Kidney (tissue), 14 donors: ENCODE results near the gene COPS6. TPM values are rescaled to one million over a fixed set of nuclear protein-coding genes. Genes with fewer than 3 reads are reported as not detected.

ENCODE experiments used
- DNase-seq, 5 donors: peaks; one replicate each; pipeline ENCODE4 v3.0.0-alpha.2; 2013 to 2020
- FAIRE-seq: peaks from 2 replicates; lab custom pipeline; 2012; peaks lifted over from hg19 to GRCh38; lab: Jason Lieb, UNC
- H3K27ac ChIP-seq, 2 donors: one replicate each; pipeline ENCODE4 v1.7.0; 2013; ENCODE audit warnings: low read depth in 2 of 2, low read length in 2 of 2, inconsistent platforms in 1 of 2
- H3K27me3 ChIP-seq: one replicate; pipeline ENCODE4 v1.7.1; 2013; ENCODE audit warnings: low read length, inconsistent platforms; ENCODE audit not compliant: control insufficient read depth, insufficient read depth
- H3K36me3 ChIP-seq, 3 donors: one replicate each; pipeline versions ENCODE4 v1.7.0 to v1.7.1; 2013; ENCODE audit warnings: low read length in 3 of 3, control low read depth in 1 of 3, inconsistent platforms in 1 of 3; ENCODE audit not compliant: insufficient read depth in 3 of 3, control insufficient read depth in 2 of 3
- H3K4me1 ChIP-seq, 3 donors: one replicate each; pipeline versions ENCODE4 v1.7.0 to v1.7.1; 2013; ENCODE audit warnings: low read length in 3 of 3, inconsistent platforms in 1 of 3, low read depth in 1 of 3; ENCODE audit not compliant: control insufficient read depth in 2 of 3, insufficient read depth in 2 of 3
- H3K4me3 ChIP-seq, 3 donors: one replicate each; pipeline versions ENCODE4 v1.7.0 to v1.8.1; 2013; ENCODE audit warnings: low read length in 3 of 3, control low read depth in 1 of 3, inconsistent platforms in 1 of 3
- H3K9ac ChIP-seq, 3 donors: one replicate each; pipeline versions ENCODE4 v1.7.0 to v1.7.1; 2013; ENCODE audit warnings: low read length in 3 of 3, control low read depth in 1 of 3, inconsistent platforms in 1 of 3
- H3K9me3 ChIP-seq, 3 donors: one replicate each; pipeline versions ENCODE4 v1.7.0 to v1.7.1; 2013; ENCODE audit warnings: low read length in 3 of 3, control low read depth in 1 of 3, inconsistent platforms in 1 of 3; ENCODE audit not compliant: control insufficient read depth in 2 of 3, insufficient read depth in 1 of 3
- intact Hi-C: fragments of 100-400 bp; cut with DNase I; formaldehyde crosslinking; loops from one replicate; pipeline ENCODE4 v1.11.1; 2022
- polyA plus RNA-seq: library from polyadenylated mRNA; stranded (reverse); fragments of 350-450 nt; fragmentation: Illumina TruSeq; extraction: RNeasy Lipid Tissue Mini Kit (QIAGEN cat#74804); gene quantifications from one replicate; pipeline ENCODE4 v1.2.3, GENCODE V29; 2014; ENCODE audit warnings: low read depth, low replicate concordance; ENCODE audit not compliant: insufficient read depth
- total RNA-seq: library from RNA; stranded (reverse); fragmentation: NEBNext Ultra II Directional; extraction: Animal tissue kit (Norgen Biotek cat#: 25700); gene quantifications from one replicate; pipeline ENCODE4 v1.2.1, GENCODE V29; 2021
- TF ChIP-seq, protein P1 (sequence below): IDR thresholded peaks from 3 replicates; pipeline ENCODE4 v1.5.1; 2012; ENCODE audit warnings: mild to moderate bottlenecking, moderate library complexity, borderline replicate concordance; ENCODE audit not compliant: insufficient read depth; ENCODE audit errors: extremely low read depth
- donor health status: control.
- donor health status: control.
- donor health status: control.
- donor health status: control.
- donor health status: control.
- donor health status: DM: yes; HTN: yes; CAD: no.
- donor health status: Normal renal cell carcinoma (clear cell type).

Gene COPS6
- total and polyA plus RNA-seq, 2 donors from 2014 or later = 89.1 to 166 TPM

DNA sequence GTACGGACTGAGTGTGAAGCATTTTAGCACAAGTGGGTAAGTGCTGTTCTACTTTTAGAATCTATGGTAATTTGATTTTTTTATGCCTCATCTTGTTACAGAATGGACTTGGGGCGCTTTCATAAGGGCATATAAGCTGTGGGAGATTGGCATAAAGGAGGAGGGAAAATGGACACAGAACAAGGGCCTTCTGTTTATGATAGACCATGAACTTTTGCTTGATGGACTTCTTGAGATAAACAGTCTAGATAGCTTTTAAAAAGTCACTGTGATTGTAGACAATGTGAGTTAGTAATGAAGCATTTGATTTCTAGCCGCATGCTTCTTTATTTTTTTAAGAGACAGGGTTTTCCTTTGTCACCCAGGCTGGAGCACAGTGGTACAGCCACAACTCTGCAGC is 37.2 kb upstream of the COPS6 start:
- no peaks in the 10 kb centered on the region for H3K27me3 ChIP-seq
- no peak overlapping the region for H3K4me3 ChIP-seq
- DNase-seq (no peak), FAIRE-seq (no peak)
- no peak overlapping the region for H3K9ac ChIP-seq
- no peaks in the 10 kb centered on the region for H3K9me3 ChIP-seq
- peaks cover 0 to 16% (median 0%) of the 10 kb centered on the region in 3 donors for H3K4me1 ChIP-seq
- intact Hi-C loops = no loop called here
- no peaks in the 10 kb centered on the region for H3K36me3 ChIP-seq
- no peak overlapping the region for H3K27ac ChIP-seq
- TF ChIP-seq, protein P1, sequence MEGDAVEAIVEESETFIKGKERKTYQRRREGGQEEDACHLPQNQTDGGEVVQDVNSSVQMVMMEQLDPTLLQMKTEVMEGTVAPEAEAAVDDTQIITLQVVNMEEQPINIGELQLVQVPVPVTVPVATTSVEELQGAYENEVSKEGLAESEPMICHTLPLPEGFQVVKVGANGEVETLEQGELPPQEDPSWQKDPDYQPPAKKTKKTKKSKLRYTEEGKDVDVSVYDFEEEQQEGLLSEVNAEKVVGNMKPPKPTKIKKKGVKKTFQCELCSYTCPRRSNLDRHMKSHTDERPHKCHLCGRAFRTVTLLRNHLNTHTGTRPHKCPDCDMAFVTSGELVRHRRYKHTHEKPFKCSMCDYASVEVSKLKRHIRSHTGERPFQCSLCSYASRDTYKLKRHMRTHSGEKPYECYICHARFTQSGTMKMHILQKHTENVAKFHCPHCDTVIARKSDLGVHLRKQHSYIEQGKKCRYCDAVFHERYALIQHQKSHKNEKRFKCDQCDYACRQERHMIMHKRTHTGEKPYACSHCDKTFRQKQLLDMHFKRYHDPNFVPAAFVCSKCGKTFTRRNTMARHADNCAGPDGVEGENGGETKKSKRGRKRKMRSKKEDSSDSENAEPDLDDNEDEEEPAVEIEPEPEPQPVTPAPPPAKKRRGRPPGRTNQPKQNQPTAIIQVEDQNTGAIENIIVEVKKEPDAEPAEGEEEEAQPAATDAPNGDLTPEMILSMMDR = no peak

DNA sequence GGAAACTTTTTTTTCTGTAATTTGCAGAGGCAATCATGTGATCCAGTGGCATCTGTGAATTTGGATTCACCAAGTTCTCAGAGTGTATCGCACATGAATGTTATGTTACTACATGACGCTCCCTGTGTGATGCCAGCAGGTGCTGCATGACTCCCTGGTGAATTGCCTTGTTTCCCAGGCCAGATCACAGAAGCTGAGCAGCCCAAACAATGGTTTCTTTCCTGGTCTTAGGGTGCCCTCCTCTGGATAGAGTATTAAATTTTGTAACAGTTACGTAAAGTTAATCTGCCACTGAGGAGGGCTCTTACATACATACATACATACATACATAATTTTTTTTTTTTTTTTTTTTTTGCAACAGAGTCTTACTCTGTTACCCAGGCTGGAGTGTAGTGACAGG is 35.6 kb upstream of the COPS6 start:
- H3K27ac ChIP-seq = no peak overlapping the region
- peaks cover 0 to 16% (median 0%) of the 10 kb centered on the region in 3 donors for H3K4me1 ChIP-seq
- H3K27me3 ChIP-seq = no peaks in the 10 kb centered on the region
- intact Hi-C loops = no loop called here
- no peaks in the 10 kb centered on the region for H3K9me3 ChIP-seq
- FAIRE-seq = no peak
- DNase-seq = peak in 4 of 5 donors; percentile 9 to 78 (median 44)
- peaks cover 0 to 14% (median 5%) of the 10 kb centered on the region in 3 donors for H3K36me3 ChIP-seq
- TF ChIP-seq, protein P1 = peak; percentile 34
- no peak overlapping the region for H3K4me3 ChIP-seq
- H3K9ac ChIP-seq = no peak overlapping the region

DNA sequence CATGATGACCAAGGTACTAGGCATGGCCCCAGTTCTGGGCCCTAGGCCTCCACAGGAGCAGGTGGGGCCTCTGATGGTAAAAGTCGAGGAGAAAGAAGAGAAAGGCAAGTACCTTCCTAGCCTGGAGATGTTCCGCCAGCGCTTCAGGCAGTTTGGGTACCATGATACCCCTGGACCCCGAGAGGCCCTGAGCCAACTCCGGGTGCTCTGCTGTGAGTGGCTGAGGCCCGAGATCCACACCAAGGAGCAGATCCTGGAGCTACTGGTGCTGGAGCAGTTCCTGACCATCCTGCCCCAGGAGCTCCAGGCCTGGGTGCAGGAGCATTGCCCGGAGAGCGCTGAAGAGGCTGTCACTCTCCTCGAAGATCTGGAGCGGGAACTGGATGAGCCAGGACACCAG is 31.8 kb upstream of the COPS6 start:
- Histone ChIP-seq H3K27me3 (no peaks in the 10 kb centered on the region), H3K27ac (no peak overlapping the region), H3K9me3 (no peaks in the 10 kb centered on the region), H3K4me1 (no peaks in the 10 kb centered on the region), H3K36me3 (peaks cover 8 to 34% (median 18%) of the 10 kb centered on the region in 3 donors), H3K9ac (no peak overlapping the region), H3K4me3 (no peak overlapping the region)
- FAIRE-seq = no peak
- TF ChIP-seq, protein P1 = no peak
- intact Hi-C loops = no loop called here
- DNase-seq = peak in 1 of 5 donors; percentile 33

DNA sequence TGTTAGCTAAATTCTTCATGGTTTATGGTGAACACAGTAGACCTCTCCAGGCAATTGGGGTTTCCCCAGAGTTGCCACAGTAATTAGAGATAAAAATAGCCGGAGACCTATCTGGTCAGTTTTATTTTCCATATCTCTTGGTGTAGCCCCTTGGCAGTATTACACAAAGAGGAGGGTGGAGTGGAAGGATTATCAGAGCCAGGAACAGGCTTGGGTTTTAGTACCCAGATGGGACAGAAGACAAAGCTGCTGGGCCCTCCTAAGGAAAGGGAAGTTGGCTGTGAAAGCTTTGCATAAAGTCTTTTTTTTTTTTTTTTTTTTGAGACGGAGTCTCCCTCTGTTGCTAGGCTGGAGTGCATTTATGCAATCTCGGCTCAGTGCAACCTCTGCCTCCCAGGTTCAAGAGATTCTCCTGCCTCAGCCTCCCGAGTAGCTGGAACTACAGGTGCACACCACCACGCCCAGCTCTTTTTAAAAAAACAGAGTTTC is 29.5 kb upstream of the COPS6 start:
- Histone ChIP-seq H3K4me1 (no peaks in the 10 kb centered on the region), H3K9me3 (no peaks in the 10 kb centered on the region), H3K9ac (no peak overlapping the region), H3K27me3 (no peaks in the 10 kb centered on the region), H3K27ac (no peak overlapping the region), H3K36me3 (peaks cover 13 to 45% (median 26%) of the 10 kb centered on the region in 3 donors), H3K4me3 (no peak overlapping the region)
- intact Hi-C loops = no loop called here
- FAIRE-seq (no peak), DNase-seq (no peak)
- TF ChIP-seq, protein P1 = no peak
